ENCODE results near the gene ME3. TPM values are rescaled to one million over a fixed set of nuclear protein-coding genes. Genes with fewer than 3 reads are reported as not detected.
A peak's percentile ranks its signal among the peaks of the same experiment; 100 is the strongest.

The ME3 gene
- total RNA-seq, 4 donors from 2014 or later: 1.9 to 18.3 (median 5.6) TPM

DNA sequence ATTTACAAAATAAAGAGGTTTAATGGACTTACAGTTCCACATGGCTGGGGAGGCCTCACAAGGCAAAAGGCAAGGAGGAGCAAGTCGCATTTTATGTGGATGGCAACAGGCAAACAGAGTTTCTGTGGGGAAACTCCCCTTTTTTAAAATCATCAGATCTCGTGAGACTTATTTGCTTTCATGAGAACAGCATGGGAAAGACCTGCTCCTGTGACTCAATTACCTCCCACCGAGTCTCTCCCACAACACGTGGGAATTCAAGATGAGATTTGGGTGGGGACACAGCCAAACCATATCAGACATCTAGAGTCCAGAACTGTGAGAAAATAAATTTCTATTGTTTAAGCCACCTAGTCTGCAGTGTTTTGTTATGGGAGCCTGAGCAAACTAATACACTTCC lies 80.8 kb downstream of the ME3 start:
- Histone ChIP-seq H3K4me3 (no peak overlapping the region), H3K27me3 (no peaks in the 10 kb centered on the region), H3K27ac (peak overlapping the region in 1 of 4 donors; percentile 42), H3K36me3 (no peaks in the 10 kb centered on the region), H3K4me1 (peaks cover 0 to 33% (median 17%) of the 10 kb centered on the region in 3 donors), H3K9me3 (no peaks in the 10 kb centered on the region)
- intact Hi-C loops (cut with DNase I): no loop called here
- no peak for DNase-seq
- 89 to 90% methylated on average over 4 of the region's 4 CpGs for whole genome bisulfite sequencing, 2 donors
- no peak for TF ChIP-seq POLR2A (IDR thresholded peaks at IDR 0.05)
- TF ChIP-seq, protein P1, sequence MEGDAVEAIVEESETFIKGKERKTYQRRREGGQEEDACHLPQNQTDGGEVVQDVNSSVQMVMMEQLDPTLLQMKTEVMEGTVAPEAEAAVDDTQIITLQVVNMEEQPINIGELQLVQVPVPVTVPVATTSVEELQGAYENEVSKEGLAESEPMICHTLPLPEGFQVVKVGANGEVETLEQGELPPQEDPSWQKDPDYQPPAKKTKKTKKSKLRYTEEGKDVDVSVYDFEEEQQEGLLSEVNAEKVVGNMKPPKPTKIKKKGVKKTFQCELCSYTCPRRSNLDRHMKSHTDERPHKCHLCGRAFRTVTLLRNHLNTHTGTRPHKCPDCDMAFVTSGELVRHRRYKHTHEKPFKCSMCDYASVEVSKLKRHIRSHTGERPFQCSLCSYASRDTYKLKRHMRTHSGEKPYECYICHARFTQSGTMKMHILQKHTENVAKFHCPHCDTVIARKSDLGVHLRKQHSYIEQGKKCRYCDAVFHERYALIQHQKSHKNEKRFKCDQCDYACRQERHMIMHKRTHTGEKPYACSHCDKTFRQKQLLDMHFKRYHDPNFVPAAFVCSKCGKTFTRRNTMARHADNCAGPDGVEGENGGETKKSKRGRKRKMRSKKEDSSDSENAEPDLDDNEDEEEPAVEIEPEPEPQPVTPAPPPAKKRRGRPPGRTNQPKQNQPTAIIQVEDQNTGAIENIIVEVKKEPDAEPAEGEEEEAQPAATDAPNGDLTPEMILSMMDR (IDR thresholded peaks at IDR 0.05): no peak

DNA sequence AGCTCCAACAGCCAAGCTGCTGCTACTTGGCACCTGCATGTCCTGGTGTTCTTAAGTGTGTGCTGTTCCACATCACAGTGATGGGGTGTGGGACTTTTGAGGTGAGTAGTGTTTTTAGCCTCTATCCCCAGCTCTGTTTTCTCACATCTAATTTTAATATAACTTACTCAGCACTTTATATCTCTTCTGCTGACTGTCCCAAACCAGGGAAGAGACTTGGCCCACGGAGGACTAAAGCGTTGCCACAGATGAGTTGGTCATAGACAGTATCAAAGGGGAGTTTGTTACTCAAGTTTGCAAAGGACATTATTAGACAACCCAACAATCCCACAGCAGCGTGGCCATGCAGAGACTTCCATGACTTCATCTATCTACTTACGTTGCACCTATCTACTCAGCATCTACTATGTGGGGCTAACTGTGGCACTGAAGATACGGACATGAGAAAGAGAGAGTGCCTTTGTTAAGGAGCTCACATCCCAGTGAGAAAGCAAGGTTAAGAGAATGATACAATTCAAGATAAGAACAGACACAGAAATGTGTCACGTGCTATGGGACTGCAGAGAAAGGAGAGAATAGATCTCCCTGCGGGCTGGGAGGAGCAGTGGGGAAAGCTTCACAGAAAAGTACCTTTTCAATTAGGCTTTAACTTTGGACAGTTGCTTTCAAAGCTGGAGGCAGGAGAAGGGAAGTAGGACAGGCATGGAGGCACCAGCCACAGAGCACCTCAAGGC lies 82.4 kb downstream of the ME3 start:
- Histone ChIP-seq H3K27me3 (no peaks in the 10 kb centered on the region), H3K27ac (no peak overlapping the region), H3K4me1 (peaks cover 0 to 33% (median 17%) of the 10 kb centered on the region in 3 donors), H3K9me3 (no peaks in the 10 kb centered on the region), H3K36me3 (no peaks in the 10 kb centered on the region), H3K4me3 (no peak overlapping the region)
- intact Hi-C loops (cut with DNase I): no loop called here
- no peak for DNase-seq
- WGBS, 2 donors: 87 to 94% methylated on average over 7 of the region's 7 CpGs
- TF ChIP-seq, protein P1 (IDR thresholded peaks at IDR 0.05): no peak
- no peak for TF ChIP-seq POLR2A (IDR thresholded peaks at IDR 0.05)

DNA sequence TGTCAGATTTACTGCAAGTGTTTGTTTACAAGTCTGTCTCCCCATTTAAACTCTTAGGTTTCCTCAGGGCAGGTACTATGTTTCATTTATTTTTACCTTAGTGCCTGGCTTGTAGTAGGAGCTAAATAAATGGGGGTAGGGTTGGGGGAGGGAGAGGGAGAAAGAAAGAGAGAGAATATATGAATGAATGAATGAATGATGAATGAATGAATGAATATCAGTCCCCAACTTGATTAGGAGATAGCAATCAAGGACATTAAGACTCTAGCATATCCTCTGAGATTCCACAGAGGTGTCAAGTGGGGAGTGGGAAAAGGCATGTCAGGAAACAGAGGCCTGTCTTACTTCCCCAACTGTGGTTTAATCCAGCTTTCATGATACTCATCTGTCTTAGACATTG lies 83.2 kb downstream of the ME3 start:
- TF ChIP-seq, protein P1 (IDR thresholded peaks at IDR 0.05): no peak
- no peak for TF ChIP-seq POLR2A (IDR thresholded peaks at IDR 0.05)
- Histone ChIP-seq H3K27ac (peak overlapping the region in 1 of 4 donors; percentile 17), H3K4me1 (peaks cover 0 to 33% (median 17%) of the 10 kb centered on the region in 3 donors), H3K27me3 (no peaks in the 10 kb centered on the region), H3K9me3 (no peaks in the 10 kb centered on the region), H3K4me3 (no peak overlapping the region), H3K36me3 (no peaks in the 10 kb centered on the region)
- DNase-seq: no peak
- intact Hi-C loops (cut with DNase I): no loop called here

DNA sequence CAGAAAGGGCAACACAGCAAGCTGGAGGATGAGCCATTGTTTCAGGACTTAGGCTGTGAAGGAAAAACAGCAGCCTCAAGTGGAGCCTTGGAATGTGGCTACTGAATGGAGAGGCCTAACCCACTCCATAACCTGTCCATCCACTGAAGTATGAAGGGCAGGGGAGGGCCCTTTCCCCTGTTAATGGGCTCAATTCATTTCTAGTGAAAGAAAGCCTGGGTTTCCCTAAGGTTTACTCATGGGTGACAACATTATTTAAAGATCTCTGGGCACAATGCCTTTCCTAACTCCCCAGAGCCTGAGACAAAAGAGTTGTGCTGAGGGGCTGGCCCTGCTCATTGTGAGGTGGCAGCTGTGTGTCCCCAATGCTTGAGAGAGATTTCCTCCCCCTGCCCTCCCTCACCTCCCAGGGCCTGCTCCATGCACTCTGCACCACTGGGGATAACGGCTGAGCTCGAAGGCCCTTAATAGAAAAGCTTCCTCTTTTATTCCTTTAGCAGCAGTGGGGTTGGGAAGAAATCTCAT lies 83.8 kb downstream of the ME3 start:
- no peak for DNase-seq
- TF ChIP-seq POLR2A (IDR thresholded peaks at IDR 0.05): no peak
- TF ChIP-seq, protein P1 (IDR thresholded peaks at IDR 0.05): no peak
- Histone ChIP-seq H3K4me1 (peaks cover 0 to 30% (median 17%) of the 10 kb centered on the region in 3 donors), H3K27ac (peak overlapping the region in 3 of 4 donors; percentile 10 to 17 (median 17)), H3K36me3 (no peaks in the 10 kb centered on the region), H3K27me3 (no peaks in the 10 kb centered on the region), H3K4me3 (no peak overlapping the region), H3K9me3 (no peaks in the 10 kb centered on the region)
- WGBS, 2 donors: 64 to 76% methylated on average over 2 of the region's 2 CpGs
- intact Hi-C loops (cut with DNase I): no loop called here
